B cell (primary cell): ENCODE measurements around the gene SPATA6L. TPM values are rescaled to one million over a fixed set of nuclear protein-coding genes. Genes with fewer than 3 reads are reported as not detected.

Source experiments
- ATAC-seq: fragments of 200-7000 bp; cut with Tn5 transposase; one replicate; pipeline ENCODE4 v1.10.0; 2021; ENCODE audit warnings: low read depth, mild to moderate bottlenecking, moderate number of reproducible peaks, moderate library complexity
- CTCF ChIA-PET: fragments of 350-600 bp; sonication (Branson Sonifier 250); formaldehyde crosslinking; loops from one replicate; lab custom pipeline; 2021; ENCODE audit warnings: antibody characterized with exemption, inconsistent platforms; lab: Charles Lee
- POLR2A ChIA-PET: fragments of 350-600 bp; sonication (Branson Sonifier 250); formaldehyde crosslinking; loops from one replicate; lab custom pipeline; 2021; ENCODE audit warnings: antibody characterized with exemption; lab: Charles Lee
- DNase-seq: peaks from one replicate; pipeline ENCODE4 v3.0.0; 2013
- H2AFZ ChIP-seq: 2 replicates; pipeline ENCODE4 v1.6.1; 2012; ENCODE audit warnings: mild to moderate bottlenecking, low read depth, low read length; ENCODE audit not compliant: insufficient read depth, poor library complexity, severe bottlenecking
- H3K27ac ChIP-seq, 2 donors: 1 replicate in 1 of 2; 2 replicates in 1 of 2; pipeline ENCODE4 v1.5.1; 2012 to 2013; ENCODE audit warnings: low read length in 2 of 2, mild to moderate bottlenecking in 2 of 2, moderate library complexity in 1 of 2
- H3K27me3 ChIP-seq, 4 experiments: fragments of 200-600 bp in 1 of 4; sonication (generic) in 1 of 4; replicated peaks in 1 of 4; 1 replicate in 2 of 4; 2 replicates in 2 of 4; pipeline versions ENCODE4 v1.6.1 to v1.7.0; 2013 to 2016; ENCODE audit warnings: low read length in 3 of 4, mild to moderate bottlenecking in 2 of 4, mixed read lengths in 1 of 4, moderate library complexity in 1 of 4; ENCODE audit not compliant: insufficient read depth in 4 of 4, control insufficient read depth in 3 of 4; ENCODE audit errors: control extremely low read depth in 1 of 4
- H3K36me3 ChIP-seq, 2 experiments: replicated peaks in 1 of 2; 1 replicate in 1 of 2; 2 replicates in 1 of 2; pipeline versions ENCODE4 v1.6.1 to v1.7.1; 2013; ENCODE audit warnings: low read length in 1 of 2; ENCODE audit not compliant: insufficient read depth in 2 of 2, control insufficient read depth in 1 of 2; ENCODE audit errors: control extremely low read depth in 1 of 2, extremely low read depth in 1 of 2
- H3K4me1 ChIP-seq, 2 donors: fragments of 200-600 bp in 1 of 2; sonication (generic) in 1 of 2; 1 replicate in 1 of 2; 2 replicates in 1 of 2; pipeline versions ENCODE4 v1.5.1 to v1.6.1; 2013 to 2017; ENCODE audit warnings: low read length in 2 of 2; ENCODE audit not compliant: control insufficient read depth in 2 of 2, insufficient read depth in 2 of 2
- H3K4me2 ChIP-seq: replicated peaks from 2 replicates; pipeline ENCODE3; 2012; ENCODE audit warnings: mild to moderate bottlenecking, low read depth, low read length; ENCODE audit not compliant: poor library complexity, severe bottlenecking
- H3K4me3 ChIP-seq, 5 experiments: fragments of 200-600 bp in 1 of 5; sonication (generic) in 1 of 5; 1 replicate in 3 of 5; 2 replicates in 2 of 5; pipeline versions ENCODE4 v1.5.1 to v1.7.0; 2011 to 2016; ENCODE audit warnings: low read length in 4 of 5, mild to moderate bottlenecking in 4 of 5, low read depth in 2 of 5, control low read depth in 1 of 5, moderate library complexity in 1 of 5; ENCODE audit not compliant: insufficient read depth in 1 of 5; ENCODE audit errors: control extremely low read depth in 1 of 5, extremely low read depth in 1 of 5
- H3K79me2 ChIP-seq: fragments of 200-600 bp; sonication (generic); one replicate; pipeline ENCODE4 v1.6.0; 2016; ENCODE audit warnings: low read length; ENCODE audit not compliant: control insufficient read depth, insufficient read depth
- H3K9ac ChIP-seq: fragments of 200-600 bp; sonication (generic); 2 replicates; pipeline ENCODE4 v1.6.1; 2017; ENCODE audit warnings: mild to moderate bottlenecking, low read length, moderate library complexity
- H3K9me3 ChIP-seq, 3 donors: one replicate each; pipeline versions ENCODE4 v1.6.1 to v1.7.1; 2013; ENCODE audit warnings: low read length in 2 of 3; ENCODE audit not compliant: control insufficient read depth in 2 of 3, insufficient read depth in 1 of 3; ENCODE audit errors: control extremely low read depth in 1 of 3
- H4K20me1 ChIP-seq: 2 replicates; pipeline ENCODE4 v1.6.0; 2012; ENCODE audit warnings: mild to moderate bottlenecking, low read length; ENCODE audit not compliant: insufficient read depth, control insufficient read depth, poor library complexity, severe bottlenecking
- H3K27ac Mint-ChIP-seq: one replicate; pipeline ENCODE4 v1.8.0; 2021; ENCODE audit warnings: mixed read lengths
- H3K27me3 Mint-ChIP-seq: one replicate; pipeline ENCODE4 v1.8.0; 2021; ENCODE audit warnings: mixed read lengths
- H3K4me1 Mint-ChIP-seq: one replicate; pipeline ENCODE4 v1.8.0; 2021; ENCODE audit warnings: mixed read lengths
- H3K4me3 Mint-ChIP-seq: one replicate; pipeline ENCODE4 v1.8.0; 2021; ENCODE audit warnings: mixed read lengths
- H3K9me3 Mint-ChIP-seq: one replicate; pipeline ENCODE4 v1.8.0; 2022; ENCODE audit warnings: mixed read lengths; ENCODE audit not compliant: insufficient read depth
- EZH2 ChIP-seq: IDR thresholded peaks from 2 replicates; pipeline ENCODE4 v1.6.1; 2012; ENCODE audit warnings: borderline replicate concordance, low read depth, mild to moderate bottlenecking, moderate library complexity, low read length; ENCODE audit not compliant: insufficient read depth, poor library complexity, severe bottlenecking
- WGBS: methylation state at CpG from one replicate; pipeline ENCODE4 v1.1.5; 2013; ENCODE audit warnings: missing lambda C conversion rate; ENCODE audit not compliant: insufficient coverage; 5-methylcytosine and 5-hydroxymethylcytosine counted together
- intact Hi-C: fragments of 100-400 bp; cut with micrococcal nuclease; formaldehyde crosslinking; loops from one replicate; pipeline ENCODE4 v1.10.0; 2022
- polyA plus RNA-seq: library from polyadenylated mRNA; depleted of rRNA; stranded (reverse); fragments of >200 nt; gene quantifications from 2 replicates; pipeline ENCODE4 v1.2.3, GENCODE V29; 2012
- total RNA-seq, 2 donors: library from RNA; stranded (reverse); fragments of 120-200 nt in 1 of 2; gene quantifications; 1 replicate in 1 of 2; 2 replicates in 1 of 2; pipeline versions ENCODE4 v1.2.3 to v1.2.4, GENCODE V29; 2013 to 2022
- TF ChIP-seq, protein P1 (sequence below): fragments of 200-600 bp; IDR thresholded peaks from one replicate; pipeline ENCODE4 v1.8.0; 2022; ENCODE audit warnings: antibody characterized with exemption, mild to moderate bottlenecking

The SPATA6L gene
- total and polyA plus RNA-seq, 2 donors (not counting 1 experiment from before 2014, with no cell fraction given) = 0.09 to 1.2 TPM

GRCh38 chr9:4615778-4616177, 50.5 kb downstream of the SPATA6L start:
- H3K27me3 Mint-ChIP-seq = no peaks in the 10 kb centered on the region
- no peaks in the 10 kb centered on the region for H3K9me3 Mint-ChIP-seq
- Histone ChIP-seq H3K4me1 (no peaks in the 10 kb centered on the region), H3K9ac (no peak overlapping the region), H3K79me2 (no peaks in the 10 kb centered on the region), H3K36me3 (no peaks in the 10 kb centered on the region), H4K20me1 (no peaks in the 10 kb centered on the region), H3K4me2 (no peak overlapping the region), H3K9me3 (peaks cover 0 to 3% (median 0%) of the 10 kb centered on the region in 3 donors), H2AFZ (no peak overlapping the region), H3K4me3 (no peak overlapping the region), H3K27ac (no peak overlapping the region), H3K27me3 (no peaks in the 10 kb centered on the region)
- TF ChIP-seq, protein P1, sequence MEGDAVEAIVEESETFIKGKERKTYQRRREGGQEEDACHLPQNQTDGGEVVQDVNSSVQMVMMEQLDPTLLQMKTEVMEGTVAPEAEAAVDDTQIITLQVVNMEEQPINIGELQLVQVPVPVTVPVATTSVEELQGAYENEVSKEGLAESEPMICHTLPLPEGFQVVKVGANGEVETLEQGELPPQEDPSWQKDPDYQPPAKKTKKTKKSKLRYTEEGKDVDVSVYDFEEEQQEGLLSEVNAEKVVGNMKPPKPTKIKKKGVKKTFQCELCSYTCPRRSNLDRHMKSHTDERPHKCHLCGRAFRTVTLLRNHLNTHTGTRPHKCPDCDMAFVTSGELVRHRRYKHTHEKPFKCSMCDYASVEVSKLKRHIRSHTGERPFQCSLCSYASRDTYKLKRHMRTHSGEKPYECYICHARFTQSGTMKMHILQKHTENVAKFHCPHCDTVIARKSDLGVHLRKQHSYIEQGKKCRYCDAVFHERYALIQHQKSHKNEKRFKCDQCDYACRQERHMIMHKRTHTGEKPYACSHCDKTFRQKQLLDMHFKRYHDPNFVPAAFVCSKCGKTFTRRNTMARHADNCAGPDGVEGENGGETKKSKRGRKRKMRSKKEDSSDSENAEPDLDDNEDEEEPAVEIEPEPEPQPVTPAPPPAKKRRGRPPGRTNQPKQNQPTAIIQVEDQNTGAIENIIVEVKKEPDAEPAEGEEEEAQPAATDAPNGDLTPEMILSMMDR = no peak
- no peak for TF ChIP-seq EZH2
- POLR2A ChIA-PET = no interaction called here
- DNase-seq (no peak), ATAC-seq (no peak)
- no peak overlapping the region for H3K27ac Mint-ChIP-seq
- CTCF ChIA-PET = no interaction called here
- intact Hi-C loops = no loop called here
- 87% methylated on average over 3 of the region's 5 CpGs for WGBS
- no peaks in the 10 kb centered on the region for H3K4me1 Mint-ChIP-seq
- no peak overlapping the region for H3K4me3 Mint-ChIP-seq

DNA sequence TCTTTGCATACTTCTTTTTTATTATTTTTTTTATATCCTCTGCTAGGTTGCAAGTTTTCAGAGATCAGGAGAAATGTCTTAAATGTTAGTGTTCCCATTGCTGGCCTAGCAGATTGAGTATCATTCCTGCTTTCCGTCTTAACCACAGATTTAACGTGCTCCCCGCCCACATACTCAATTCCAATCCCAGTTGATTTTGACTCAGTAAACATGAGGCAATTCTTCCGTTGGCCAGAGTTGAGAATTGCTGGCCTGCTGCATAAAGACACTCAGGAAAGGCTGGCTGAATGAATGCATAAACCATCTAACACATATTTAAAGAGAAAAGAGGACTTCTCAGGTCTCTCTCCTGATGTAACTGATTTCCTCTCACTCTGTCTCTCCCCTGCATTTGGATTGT, 51.0 kb downstream of the SPATA6L start:
- peaks cover 0 to 3% (median 0%) of the 10 kb centered on the region in 3 donors for H3K9me3 ChIP-seq
- CTCF ChIA-PET = interaction anchor here (1.3 kb wide), 1 partner anchor 11 kb away, joined by 4 read pairs; no protein-coding TSS in a partner anchor
- no peak overlapping the region for H3K9ac ChIP-seq
- intact Hi-C loops = no loop called here
- POLR2A ChIA-PET = no interaction called here
- no peaks in the 10 kb centered on the region for H3K79me2 ChIP-seq
- Mint-ChIP-seq H3K9me3 (no peaks in the 10 kb centered on the region), H3K4me3 (no peak overlapping the region), H3K4me1 (no peaks in the 10 kb centered on the region), H3K27me3 (no peaks in the 10 kb centered on the region), H3K27ac (no peak overlapping the region)
- H3K4me2 ChIP-seq = no peak overlapping the region
- H3K4me3 ChIP-seq = no peak overlapping the region
- ATAC-seq (no peak), DNase-seq (no peak)
- H3K27ac ChIP-seq = no peak overlapping the region
- no peaks in the 10 kb centered on the region for H3K4me1 ChIP-seq
- no peaks in the 10 kb centered on the region for H3K36me3 ChIP-seq
- no peaks in the 10 kb centered on the region for H4K20me1 ChIP-seq
- WGBS = 89% methylated on average over 4 of the region's 4 CpGs
- TF ChIP-seq, protein P1 = no peak
- no peak for TF ChIP-seq EZH2
- no peak overlapping the region for H2AFZ ChIP-seq
- H3K27me3 ChIP-seq = no peaks in the 10 kb centered on the region
